Measurements from ENCODE around the gene PPP2R5C. TPM values are rescaled to one million over a fixed set of nuclear protein-coding genes. Genes with fewer than 3 reads are reported as not detected.

PPP2R5C gene
- total RNA-seq, 1 donor from 2014 or later = 60.8 TPM

DNA sequence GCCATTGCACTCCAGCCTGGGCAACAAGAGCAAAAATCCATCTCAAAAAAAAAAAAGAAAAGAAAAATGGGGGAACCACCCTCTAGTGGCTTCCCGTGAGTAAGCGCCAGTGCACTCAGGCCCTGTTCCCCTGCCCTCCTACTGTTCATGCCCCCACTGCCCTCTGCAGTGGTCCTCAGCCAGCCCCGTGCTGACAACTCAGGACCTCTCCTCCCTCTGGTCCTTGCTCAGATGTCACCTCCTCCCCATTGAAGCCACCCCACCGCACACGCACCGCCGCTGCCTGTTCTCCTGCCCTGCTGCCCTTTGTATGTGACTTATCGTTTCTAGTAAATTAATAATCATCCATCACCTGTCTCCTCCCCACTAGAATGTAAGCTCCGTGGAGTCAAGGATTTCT, 144.1 kb downstream of the PPP2R5C start:
- no peak for ATAC-seq
- DNase-seq (ENCODE audit: low spot score) = no peak

DNA sequence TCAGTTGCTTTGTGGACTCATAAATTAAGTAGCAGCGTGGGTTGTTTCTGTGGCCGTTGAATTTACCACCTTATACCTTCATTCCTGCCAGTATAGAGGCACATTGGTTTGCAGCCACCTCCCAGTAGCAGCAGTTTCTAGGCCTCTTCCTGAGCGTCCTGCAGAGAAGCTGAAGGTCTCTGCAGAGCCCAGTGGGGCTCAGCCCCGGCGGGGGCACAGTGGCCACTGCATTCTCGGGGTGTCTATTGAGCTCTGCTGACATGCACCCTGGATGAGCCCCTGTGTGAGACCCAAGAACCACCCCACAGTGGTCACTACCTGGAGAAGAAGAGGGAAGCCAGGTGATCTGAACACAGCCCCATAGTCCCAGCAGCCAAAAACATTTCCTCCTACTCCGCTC, 145.1 kb downstream of the PPP2R5C start:
- DNase-seq (ENCODE audit: low spot score) (no peak), ATAC-seq (no peak)

DNA sequence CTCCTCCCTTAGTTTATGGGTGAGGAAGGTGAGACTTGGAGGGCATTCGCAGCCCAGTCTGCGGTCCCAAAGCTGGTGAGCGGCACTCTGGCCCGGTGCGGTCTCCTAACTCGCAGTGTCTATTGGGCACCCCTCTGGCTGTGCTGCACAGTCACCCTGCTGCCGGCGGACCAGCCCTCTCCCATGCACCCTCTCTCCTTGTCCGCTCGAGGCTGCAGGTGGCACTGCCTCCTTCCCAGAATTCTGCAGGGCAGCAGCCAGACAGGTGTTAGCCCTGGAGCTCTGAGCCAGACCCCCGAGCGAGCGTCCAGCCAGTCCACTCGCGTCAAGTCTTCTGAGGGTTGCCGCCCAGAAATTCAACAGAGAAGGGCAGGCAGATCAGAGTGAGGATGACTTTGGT, 146.1 kb downstream of the PPP2R5C start:
- DNase-seq (ENCODE audit: low spot score) (no peak), ATAC-seq (no peak)

DNA sequence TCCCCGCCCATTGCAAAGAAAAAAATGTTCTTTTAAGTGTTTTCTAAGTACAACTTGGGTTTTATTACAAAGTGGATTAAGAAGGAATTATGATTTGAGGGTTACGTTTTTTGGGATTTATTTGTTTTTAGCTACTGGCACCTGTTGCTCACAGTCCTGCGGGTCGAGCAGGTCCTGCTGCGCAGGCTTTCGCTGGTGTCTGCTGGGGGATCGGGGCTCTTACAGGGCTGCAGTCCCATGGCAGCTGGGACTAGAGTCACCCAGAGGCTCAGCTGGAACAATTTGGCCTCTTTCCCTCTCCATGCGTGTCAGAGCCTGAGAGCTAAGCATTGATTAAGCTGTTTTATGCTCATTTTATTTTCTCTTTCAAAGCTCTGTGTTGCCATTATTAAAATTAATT, 147.3 kb downstream of the PPP2R5C start:
- ATAC-seq (no peak), DNase-seq (ENCODE audit: low spot score) (no peak)

DNA sequence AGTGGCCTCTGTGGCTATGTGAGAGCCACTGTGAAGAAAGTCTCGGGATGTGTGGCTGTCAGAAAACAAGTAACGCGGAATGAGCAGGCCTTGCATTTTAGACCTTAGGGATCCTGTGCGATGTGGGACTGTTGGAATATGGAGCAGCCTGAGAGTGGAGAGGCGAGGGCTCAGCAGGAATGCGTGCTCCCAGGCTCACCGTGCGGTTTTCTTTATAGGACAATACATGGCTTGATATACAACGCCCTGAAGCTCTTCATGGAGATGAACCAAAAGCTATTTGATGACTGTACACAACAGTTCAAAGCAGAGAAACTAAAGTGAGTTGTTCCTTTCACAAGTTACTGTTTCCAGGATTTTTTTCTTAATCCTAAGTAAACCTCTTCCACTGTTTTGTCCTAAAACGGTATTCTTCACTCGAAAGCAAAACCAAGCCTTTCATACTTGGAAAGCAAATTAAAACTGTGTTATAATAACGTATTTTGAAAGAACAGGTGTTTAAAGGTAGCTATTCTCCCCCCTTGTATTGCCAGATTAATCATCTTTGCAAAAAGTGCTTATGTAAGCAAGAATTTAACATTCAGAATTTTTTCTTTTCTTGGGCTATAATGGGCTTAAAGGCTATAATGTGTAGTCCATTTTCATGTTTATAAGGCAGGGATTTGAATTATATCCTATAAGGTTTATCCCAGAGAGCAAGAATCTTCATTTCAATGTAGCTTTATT, 148.0 kb downstream of the PPP2R5C start:
- DNase-seq (ENCODE audit: low spot score) (no peak), ATAC-seq (no peak)

DNA sequence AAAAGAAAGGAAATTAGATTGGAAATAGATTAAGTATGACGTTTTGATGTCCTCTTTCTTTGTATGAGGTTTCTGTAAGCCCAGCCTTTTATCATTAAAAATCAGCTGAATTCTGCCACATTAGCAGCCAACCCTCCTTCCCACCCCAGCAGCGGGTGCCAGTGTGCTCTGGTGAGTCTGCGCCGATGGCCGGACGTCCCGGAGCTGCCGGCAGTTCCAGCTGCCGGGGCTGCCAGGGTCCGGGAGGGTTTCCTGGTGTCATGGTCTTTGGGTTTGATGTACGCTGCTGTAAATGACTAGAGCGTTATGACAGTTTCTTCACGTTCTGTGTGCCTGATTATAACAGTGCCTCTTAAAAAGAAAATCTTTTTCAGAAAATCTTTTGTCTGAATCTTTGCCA, 151.3 kb downstream of the PPP2R5C start:
- ATAC-seq = no peak
- no peak for DNase-seq (ENCODE audit: low spot score)

DNA sequence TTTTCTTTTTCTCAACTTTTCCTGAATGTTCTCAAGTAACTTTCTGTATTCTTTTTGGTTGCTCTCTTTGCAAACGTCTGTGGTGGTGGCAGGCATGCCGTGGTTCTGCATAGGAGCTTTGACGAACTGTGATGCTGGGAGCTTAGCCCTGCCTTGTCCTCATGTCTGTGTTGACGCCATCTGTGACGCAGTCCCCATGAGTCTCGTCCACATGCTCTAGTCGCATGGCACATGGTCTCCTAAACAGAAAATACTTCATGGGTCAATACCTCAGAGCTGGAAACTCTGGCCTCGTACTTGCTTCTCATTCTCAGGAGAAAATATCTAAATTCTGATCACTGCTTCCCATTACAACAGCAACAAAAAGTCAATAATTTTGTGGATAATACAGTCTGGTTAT, 152.6 kb downstream of the PPP2R5C start:
- DNase-seq (ENCODE audit: low spot score) (no peak), ATAC-seq (no peak)

DNA sequence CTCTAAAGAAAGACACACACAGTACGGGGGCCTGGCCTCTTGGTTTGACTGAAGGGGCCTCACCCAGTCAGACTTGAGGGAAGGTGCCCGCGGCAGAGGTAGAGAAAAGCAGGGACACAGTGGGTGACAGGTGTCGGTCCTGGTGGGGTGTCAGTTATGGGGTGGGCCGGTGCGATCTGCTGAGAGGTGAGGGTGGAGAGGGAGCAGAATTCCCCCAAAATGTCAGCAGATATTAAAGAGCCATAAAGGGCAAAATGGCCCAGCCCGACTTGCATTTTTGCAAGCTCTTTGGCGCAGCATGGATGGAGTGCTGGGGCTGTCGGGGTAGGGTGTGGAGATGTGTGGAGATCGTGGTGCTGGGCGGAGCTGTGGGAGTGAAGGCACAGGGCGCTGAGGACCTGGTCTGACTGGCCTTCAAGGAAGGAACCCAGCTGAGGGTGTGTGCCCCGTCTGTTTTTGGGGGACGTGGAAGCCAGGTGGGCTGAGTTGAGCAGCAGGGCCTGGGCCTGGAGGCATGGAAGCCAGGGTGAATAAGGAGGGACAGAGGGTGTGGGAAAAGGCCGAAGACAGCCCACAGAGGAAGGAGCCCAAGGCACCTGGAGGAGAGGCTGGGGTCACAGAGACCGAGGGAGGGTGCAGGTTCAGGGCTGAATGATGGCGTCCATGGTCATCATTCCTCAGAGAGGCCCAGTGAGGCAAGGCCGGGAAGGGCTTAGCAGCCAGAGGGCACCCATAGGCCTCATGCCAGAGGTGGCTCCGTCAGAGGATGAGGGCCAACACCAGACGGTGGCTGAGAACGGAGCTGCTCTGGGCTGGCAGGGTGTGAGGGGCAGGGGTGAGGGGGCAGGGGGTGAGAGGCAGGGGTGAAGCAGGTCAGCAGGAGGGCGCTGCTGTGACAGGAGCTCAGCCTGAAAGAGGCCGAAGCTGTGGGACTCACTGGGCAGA, 154.6 kb downstream of the PPP2R5C start:
- DNase-seq (ENCODE audit: low spot score) = no peak
- ATAC-seq = peak; percentile 13

DNA sequence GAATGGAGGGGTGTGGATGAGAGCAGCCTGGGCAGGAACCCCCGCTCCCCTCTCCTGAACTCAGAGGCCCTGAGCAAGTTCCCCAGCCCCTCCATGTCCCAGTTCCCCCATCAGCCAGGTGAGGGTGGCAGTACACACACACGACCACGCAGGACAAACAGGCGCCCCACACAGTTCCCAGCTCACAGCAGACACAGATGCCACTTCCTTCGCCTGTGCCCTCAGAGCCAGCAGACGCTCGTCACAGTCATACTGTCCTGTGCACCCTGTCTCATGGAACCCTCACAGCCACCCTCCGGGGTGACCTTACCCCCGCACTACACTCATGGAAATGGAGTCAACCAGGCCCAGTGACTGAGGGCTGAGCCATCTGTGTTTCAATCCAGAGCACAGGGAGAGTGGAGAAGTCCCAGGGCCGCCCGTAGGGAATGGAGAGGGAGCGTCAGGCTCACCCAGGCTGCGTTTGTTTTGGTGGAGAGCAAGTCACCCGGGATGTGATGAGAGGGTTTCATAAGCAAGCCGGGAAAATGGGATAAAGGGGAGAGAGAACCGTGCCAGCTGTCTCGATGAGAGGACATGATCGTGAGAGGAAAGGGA, 155.4 kb downstream of the PPP2R5C start:
- ATAC-seq (peak; percentile 15), DNase-seq (ENCODE audit: low spot score) (no peak)

DNA sequence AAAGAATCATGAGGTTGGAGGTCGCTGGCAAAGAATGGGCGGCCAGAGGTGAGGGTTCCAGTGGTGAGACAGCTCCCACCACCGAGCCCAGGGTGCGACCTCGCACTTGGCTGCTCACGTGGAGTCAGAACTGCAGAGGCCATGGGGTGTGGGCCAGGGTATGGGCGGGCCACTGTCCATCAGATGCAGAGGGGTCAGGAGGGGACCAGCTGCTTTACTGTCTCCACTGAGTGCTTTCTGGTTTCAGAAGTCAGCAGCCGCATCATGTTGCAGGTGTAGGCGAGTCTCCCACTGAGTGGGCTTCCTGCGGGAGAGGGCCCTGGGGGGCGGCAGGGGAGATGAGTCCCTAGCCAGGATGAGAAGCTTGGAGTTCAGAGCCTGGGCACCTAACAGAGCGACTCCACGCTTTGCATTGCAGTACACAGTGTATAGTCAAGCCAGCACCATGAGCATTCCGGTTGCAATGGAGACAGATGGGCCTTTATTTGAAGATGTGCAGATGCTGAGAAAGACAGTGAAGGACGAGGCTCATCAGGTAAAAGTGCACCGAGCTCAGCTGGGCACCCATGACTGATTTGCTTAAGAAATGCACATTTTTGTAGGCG, 156.0 kb downstream of the PPP2R5C start:
- ATAC-seq = peak; percentile 23
- DNase-seq (ENCODE audit: low spot score) = no peak

DNA sequence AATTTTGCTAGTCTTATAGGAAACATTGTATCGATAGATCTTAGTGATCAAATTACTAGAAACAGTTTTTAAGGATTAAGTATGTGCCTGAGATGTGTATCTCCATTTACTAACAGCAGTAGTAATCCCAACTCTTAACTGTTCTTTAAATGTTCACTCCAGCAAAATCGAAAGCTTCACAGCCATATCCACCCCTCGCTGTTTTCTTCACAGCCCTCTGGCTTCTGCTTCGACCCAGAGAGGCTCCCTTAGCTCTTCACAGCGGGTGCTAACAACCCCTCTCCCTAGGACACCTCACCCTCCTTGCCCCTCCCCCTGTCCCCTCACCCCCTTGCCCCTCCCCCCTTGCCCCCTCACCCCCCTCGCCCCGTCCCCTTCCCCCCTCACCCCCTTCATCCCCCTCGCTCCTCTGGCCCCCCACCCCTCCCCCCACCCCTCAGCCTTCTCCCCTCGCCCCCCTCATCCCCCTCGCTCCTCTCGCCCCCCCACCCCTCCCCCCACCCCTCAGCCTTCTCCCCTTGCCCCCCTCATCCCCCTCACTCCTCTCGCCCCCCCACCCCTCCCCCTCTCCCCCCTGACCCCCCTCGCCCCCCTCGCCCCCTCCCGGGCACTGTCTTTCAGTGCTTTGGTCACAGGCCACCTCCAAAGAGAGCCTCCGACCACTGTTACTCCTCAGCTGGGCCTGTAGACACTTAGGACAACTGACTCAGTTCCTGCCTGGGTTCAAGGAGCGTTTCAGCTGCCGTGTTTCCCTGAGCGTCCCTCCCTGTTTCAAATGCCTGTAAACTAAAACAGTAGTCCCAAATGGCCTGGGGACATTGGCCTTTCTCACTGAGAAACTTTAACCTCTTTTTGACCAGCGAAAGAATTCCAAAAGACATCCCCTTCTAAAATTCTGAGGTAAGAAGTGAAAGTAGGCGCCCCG, 156.8 kb downstream of the PPP2R5C start:
- no peak for ATAC-seq
- no peak for DNase-seq (ENCODE audit: low spot score)

DNA sequence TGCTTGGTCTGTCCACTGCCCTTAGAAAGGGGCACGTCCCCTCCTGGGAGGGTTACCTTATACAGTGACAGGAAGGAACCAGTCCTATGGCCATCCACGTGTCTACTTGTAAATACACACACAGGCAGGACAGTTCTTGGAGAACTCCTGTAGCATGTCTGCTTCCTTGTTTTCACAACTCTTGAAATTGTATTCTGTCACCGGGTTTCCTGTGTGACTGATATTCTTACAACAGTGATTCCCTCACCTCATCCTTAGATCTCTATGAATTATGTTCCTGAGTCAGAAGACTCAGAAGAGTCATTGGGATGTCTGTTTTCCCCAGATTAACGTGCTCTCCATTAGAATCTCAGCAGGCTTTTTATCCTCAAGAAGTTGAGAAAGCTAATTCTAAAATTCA, 158.8 kb downstream of the PPP2R5C start:
- ATAC-seq = no peak
- DNase-seq (ENCODE audit: low spot score) = no peak

DNA sequence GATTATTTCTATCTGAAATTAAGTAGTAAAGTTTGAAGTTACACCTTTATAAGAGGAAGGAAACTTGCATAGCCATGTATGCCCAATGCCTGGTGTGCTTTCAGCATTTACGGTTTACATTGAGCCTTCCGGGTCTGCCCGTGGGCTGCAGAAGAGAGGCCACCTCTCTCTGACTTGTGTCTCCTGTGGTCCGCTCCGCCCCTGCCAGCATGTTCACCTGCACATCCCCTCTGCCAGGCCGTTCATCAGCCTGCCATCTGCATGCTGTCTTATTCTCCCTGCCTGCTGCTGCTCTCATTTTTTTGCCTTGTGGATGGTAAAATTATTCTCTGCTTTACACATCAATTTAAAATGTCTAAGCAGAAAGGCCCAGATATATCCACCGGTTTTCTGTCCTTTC, 161.4 kb downstream of the PPP2R5C start:
- DNase-seq (ENCODE audit: low spot score) (no peak), ATAC-seq (no peak)

DNA sequence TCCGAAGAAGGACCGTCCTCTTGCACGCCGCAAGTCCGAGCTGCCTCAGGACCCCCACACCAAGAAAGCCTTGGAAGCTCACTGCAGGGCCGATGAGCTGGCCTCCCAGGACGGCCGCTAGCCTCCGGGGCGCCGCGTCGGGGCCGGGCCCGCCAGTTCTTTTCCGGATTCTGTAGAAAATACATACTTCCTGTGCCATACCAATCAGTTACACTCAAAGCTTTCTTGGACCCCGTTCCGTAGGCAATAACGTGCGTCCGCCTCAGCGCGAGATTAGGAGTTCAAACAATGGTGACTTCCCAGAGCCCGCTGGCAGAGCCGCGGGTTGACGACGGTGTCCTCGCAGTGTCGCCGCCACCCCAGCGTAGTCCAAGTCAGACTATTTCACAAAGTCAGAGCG, 163.6 kb downstream of the PPP2R5C start:
- no peak for DNase-seq (ENCODE audit: low spot score)
- ATAC-seq = no peak

DNA sequence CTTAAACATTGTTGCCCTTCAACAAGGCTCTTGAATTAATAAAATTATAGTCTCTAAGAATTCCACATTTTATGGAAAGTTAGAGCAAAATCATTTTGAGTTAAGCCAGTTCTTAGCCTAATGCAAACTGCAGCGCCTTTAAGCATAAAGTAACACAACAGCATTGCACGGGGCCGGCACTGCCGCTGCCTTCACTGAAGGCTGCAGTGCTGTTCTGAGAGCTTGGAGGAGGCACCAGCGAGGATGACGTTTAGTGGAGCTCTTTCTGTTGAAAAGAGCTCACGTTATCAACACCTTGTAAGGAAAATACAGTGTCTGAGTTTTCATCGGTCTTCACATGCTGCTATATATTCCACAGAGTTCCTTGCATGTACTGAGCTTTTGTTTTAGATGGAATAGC, 164.6 kb downstream of the PPP2R5C start:
- ATAC-seq = no peak
- DNase-seq (ENCODE audit: low spot score) = no peak

DNA sequence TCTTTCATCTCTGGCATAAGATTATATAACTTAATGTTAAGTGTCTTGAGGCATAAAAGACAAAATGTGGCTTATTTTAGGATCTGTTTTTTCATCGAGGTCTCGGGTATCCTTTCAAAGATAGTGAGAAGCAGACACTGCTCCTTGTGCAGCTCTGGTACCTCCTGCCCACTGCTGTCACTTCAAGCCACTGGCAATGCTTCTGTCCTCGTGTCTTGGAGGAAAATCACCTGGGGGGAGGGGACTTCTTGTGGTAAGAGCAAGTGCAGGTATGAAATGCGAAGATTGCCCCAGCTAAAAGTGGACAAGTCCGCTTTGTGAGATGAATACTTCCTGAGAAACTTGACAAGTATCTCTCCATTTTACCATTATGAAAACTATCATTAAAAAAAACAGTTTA, 165.1 kb downstream of the PPP2R5C start:
- DNase-seq (ENCODE audit: low spot score) (no peak), ATAC-seq (no peak)

DNA sequence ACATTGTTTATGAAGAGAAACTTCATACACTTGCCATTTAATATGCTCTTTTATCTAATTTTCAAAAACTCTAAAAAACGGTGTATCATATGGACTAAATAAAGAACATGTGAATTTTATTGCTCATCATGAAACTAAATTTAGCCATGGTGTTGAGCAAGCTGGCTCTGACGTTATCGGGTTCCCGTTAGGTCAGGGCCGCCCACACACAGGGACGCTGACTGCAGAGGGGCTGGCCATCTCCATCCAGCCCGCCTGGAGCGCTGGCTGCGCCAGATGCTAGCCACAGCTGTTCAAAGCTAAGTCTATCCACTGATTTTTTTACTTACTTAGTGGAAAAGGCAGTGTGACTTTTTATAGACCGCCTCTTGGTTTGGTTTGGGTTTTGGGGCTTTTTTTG, 166.3 kb downstream of the PPP2R5C start:
- ATAC-seq (peak; percentile 69), DNase-seq (ENCODE audit: low spot score) (no peak)

DNA sequence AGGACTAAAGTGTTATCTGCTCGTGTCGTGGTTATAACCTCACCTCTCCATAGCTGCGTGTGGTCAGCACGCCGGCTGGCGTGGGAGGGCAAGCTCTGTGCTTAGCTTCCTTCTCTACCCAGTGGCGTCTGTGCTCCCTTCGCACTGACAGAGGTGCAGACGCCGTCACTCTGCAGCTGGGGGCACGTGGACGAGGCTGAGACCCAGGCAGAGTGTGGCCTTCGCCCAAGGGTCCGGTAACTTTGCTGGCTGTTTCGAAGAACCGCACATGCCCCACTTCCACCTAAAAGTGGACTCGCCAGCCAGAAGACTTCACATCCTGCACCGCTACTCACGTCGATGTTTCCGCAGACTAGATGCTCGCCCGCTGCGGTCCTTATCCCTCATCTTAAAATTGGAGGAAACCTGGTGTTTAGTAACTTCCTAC, 166.9 kb downstream of the PPP2R5C start:
- ATAC-seq (no peak), DNase-seq (ENCODE audit: low spot score) (no peak)

DNA sequence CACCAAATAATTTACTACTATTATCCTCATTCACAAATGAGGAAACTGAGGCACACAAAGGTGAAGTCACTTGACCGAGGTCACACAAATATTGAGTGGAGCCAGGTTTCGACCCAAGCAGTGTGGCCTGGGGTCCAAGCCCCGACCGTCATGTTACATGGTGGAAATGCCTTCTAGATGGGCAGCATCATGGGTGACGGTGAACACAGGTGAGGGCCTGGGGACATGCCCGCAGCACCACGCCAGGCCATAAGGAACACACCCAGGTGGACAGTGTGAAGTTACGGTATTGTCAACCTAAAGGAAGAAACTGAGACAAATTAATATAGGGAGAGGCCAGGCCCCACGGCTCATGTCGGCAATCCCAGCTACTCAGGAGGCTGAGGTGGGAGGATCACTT, 167.6 kb downstream of the PPP2R5C start:
- ATAC-seq (no peak), DNase-seq (ENCODE audit: low spot score) (no peak)

DNA sequence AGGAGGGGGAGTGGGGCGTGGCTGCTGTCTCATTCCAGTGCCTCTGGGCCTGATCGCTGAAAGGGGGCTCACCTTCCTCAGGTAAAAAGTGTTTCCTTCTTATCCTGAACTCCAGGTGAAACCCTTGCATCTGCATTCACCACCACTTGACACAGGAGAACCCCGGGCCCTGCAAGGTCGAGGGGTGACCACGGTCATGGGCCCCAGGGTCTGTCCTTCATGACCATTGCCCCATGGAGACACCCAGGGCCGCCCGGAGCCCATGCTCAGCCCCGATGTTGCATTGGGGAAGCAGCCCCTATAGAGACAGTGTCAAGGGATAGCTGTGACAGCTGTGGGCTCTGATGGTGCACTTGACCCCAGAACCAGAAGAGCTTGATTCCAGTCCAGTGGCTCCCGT, 168.4 kb downstream of the PPP2R5C start:
- DNase-seq (ENCODE audit: low spot score) = no peak
- ATAC-seq = peak; percentile 19
